HG03378 (cell line): ENCODE measurements around the gene PCNX2.

ENCODE experiments used
- ATAC-seq: cut with Tn5 transposase; IDR thresholded peaks from one replicate; pipeline ENCODE4 v1.9.1; 2021; ENCODE audit warnings: mild to moderate bottlenecking, moderate library complexity; ENCODE audit not compliant: unreplicated experiment

PCNX2 gene

DNA sequence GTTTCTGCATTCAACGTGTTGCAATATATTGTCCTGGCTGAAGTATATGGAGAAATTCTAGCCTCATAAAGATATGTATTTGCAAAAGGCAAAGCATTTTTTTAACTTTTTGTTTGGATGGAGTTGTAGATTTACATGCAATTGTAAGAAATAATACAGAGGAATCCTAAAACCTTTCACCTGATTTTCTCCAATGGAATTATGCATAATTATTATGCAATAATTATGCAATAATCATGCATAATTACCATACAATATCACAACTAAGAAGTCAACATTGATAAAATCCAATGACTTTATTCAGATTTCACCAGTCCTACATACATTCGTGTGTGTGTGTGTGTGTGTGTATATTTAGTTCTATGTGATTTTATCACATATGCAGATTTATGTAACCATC, 24.5 kb upstream of the PCNX2 start:
- no peak for ATAC-seq

DNA sequence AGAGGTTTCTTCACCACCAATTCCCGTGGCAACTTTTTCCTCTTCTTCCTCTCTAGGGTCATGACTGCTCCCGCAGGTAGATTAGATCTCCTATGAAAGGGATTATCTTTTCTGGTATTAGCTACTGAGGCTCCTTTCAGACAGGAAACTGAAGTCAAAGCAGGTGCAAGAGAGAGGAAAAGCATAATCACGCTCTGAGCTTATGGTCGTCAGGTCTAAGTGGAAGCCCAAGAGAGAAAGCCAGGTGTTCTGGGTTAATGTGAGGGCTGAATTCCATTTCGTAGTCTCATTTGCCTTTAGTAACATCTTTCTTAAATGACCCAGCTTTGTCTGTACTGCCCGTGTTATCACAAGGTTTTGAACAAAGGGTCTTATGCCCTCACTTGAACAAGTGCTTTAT, 23.7 kb upstream of the PCNX2 start:
- no peak for ATAC-seq

DNA sequence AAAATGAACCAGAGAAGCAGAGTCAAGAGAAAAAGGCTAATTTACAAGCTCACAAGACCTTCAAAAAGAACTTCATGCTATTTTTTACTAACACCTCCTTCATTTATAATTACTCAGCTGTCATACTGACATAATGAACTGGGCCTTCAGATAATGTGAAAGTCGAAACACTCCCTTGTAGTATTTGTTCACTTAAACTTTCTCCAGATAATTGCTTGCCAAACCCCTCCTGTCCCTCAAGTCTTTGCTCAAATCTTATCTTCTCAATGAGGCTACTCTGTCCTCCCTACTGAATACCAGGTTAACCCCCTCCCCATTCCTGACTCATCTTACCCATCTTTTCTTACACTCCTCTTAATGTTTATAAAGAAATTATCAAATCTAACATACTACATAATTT, 20.9 kb upstream of the PCNX2 start:
- ATAC-seq: no peak

- ATAC-seq: no peak
These were observed 20.3 kb upstream of the PCNX2 start for GRCh38 chr1:233315718-233316301.

DNA sequence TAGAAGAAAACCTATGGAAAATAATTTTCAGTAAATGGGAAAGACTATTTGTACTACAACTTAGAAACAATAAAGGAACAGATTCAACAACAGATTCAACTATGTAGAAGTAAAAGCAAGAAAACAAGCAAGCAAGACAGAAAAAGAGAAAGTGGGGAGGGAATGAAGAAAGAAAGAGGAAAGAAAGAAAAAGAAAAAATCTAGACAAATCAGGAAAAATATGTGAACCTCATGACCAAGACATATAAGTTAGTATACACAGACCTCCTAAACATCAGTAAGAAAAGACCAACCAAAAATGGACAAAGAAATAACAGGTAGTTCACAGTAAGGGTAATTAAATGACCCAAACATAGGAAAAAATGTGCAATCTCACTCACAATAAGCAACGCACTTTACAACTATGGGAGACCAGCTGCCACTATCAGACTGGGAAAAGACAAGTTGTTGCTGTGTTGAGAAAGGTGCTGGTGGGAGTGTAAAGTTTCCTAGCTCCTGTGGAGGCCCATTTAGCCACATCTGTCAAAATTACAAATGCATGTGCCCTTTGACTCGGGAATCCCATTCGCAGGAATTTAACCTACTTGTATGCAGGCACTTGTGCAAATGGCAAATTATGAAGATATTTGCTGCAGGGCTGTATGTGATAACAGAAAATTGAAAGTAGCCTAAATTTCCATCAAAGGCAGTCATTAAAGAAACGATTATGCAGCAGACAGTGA, 18.1 kb upstream of the PCNX2 start:
- no peak for ATAC-seq

DNA sequence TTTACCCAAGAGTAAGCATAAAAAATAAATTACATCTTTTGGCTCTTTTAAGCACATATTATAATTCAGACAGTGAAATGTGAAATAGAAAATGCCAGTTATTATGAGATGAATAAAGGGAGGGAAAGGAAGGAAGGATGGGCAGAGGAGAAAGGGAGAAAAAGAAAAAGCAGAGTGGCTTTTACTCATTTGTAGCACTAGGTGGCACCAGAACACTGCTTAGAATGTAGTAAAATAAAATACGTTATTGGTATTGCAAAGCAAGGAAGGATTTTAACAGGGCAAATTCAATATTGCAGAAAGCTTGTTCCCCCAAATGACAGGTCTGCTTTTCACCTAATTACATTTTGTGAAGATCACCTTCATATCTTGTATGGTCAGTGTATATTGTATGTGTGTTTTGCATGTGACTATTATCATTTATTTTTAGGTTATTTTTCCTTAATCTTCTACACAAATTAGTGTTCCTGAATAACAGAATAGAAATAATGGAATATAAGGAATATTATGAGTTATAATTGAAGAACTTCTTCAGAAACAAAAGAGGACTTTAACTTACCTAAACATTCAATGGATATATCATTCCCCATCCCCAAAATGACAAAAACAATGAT, 9.1 kb upstream of the PCNX2 start:
- no peak for ATAC-seq

DNA sequence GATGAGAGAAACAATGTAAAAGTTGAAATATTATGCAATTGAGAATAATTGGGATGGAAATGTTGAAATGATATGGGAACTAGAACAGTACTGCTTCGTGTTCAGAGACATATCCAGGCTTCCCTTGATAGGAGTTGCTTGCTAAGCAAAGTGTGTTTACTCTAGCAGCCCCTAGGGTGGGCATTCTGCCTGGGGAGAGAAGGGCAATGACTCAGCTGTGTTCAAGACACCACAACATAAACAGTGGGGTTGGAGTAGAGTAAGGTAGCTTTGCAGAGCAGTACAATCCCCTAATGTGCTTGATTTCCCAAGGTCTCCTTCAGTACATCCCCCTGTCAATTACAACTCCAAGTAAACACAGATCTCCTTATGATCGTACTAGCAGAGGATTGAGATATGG, 4.8 kb upstream of the PCNX2 start:
- ATAC-seq: no peak

DNA sequence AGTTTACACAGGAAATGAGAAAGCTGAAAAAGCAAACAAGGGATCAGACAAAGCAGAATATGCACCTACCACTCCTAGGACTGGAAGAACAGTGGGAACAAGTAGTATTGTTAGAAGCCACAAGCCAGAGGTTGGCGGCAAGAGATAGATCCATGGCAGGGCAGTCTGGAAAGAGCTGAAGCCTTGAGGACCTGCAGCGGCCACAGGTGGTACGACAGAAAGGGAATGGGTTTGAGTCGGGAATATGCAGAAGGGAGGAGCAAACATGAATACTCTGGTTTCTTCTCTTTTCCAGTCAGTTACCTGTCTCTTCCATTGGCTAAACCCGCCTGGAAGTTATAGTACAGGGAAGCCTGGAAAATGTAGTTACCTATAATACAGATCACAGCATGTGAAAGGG, 3.9 kb upstream of the PCNX2 start:
- ATAC-seq: no peak

- ATAC-seq: no peak
These were observed 424 bp upstream of the PCNX2 start for GRCh38 chr1:233295975-233296322.

DNA sequence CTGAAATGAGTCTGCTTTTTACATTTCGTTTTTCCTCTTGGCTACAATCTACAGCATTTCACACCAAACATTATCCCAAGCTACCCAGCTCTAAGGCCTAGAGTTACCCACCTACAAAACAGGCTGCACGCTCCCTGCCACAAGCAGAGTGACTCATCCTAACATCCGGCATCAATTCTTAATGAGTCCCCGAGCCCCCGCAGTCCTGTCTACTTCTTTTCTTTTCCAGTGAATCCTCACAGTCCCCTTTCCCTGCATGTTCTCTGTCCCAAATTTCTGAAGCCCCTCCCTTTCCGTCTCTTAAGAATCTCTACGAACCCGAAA, 650 bp downstream of the PCNX2 start:
- ATAC-seq: peak; percentile 49

- ATAC-seq: no peak
These were observed 1.7 kb downstream of the PCNX2 start for GRCh38 chr1:233293556-233294446.

DNA sequence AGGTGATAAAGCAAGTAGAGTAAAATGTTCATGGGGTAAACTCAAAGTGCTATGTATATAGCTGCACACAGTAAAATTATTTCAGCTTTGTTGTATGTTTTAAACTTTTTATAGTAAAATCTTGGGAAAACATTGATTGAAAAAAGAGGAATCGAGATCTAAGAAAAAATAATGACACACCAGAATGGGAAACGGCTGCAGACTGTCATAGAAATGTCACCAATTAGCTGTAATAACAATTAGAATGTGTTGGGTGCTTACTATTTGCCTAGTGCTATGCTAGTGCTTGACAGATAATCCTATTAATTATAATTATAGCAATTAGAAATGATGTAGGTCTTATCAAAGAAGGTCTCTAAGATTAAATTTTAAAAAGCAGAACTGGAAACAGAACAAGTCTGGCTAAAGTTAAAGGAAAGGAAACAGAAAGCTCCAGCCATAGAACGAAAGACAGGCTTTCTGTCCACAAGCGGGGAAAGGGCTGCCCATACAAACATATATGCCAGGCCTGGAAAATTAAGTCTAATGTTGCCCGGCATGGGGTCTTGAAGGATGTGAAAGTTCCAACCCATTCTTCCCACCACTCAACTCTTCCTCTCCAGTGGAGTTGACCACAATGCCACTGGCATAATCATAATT, 5.0 kb downstream of the PCNX2 start:
- no peak for ATAC-seq

GRCh38 chr1:233289676-233290075, 5.8 kb downstream of the PCNX2 start:
- ATAC-seq: no peak

GRCh38 chr1:233282582-233282886, 13.0 kb downstream of the PCNX2 start:
- ATAC-seq: no peak

DNA sequence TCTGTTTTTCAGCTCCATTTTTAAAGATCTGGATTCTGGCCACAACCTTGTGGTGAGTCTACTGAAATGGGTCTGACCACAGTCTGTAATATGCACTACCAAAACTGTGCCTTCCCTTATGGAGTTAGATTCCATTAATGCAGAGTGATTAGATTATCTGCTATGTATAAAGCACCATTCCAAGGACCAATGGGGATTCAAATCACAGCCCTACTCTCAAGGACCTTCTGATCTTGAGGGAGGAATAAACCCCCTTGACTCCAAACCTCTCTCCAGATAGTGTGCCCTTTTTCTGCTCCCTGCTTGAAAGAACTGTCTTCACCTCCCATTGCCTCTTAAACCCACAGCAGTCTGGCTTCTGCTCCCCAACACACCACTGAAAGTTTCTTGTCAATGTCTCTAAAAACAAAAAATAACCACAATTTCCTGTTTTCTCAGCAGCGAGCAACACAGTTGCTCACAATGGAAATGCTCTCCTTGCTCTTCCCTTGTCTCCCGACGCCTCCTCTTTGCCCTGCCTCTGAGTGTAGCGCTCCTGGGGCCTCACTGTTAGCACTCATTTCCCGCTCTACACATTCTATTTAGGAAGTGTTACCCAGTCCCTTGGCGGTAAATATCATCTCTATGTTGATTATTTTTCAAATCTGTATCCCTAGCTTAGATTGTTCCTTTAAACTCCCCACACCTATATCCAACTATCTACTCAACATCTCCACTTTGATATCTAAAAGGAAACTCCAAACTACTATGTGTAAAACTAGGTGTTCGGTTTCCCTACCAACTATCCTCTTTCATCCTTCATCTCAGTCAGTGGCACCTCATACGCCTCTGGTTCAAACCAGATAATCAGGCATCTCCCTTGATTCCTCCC, 13.6 kb downstream of the PCNX2 start:
- ATAC-seq: peak; percentile 93

DNA sequence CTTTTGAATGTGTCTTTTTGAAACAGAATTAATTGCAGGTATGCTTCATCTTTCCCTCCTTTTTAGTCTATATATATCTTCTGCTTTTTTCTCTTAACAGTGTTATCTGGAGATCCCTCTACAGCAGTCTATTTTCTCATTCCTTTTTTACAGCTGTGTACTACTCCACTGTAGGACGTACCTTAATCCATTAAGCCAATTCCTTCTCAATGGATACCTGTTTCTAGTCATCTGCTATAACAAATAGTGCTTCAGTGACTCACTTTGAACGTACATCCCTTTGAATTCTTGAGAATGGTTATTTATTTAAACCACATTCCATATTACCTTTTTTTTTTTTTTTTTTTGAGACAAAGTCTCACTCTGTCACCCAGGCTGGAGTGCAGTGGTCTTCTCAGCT, 15.6 kb downstream of the PCNX2 start:
- no peak for ATAC-seq

DNA sequence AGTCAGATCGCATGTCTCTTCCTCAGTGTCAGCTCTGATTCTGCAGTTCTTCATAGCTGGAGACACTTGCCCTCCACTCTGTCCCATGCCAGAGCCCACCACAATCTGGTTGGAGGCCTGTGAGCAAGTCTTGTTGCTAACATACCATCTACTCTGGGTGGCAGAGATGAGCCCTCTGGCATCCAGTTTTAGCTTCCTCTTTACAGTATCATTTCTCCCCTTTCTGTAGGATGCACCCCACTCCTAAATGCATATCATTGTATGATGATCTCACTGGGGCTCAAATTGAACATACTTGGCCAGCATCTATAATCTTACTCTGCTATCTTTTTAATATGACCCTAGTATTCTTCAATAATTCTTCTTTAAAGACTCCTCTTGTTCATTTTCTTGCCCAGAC, 16.9 kb downstream of the PCNX2 start:
- ATAC-seq: no peak

DNA sequence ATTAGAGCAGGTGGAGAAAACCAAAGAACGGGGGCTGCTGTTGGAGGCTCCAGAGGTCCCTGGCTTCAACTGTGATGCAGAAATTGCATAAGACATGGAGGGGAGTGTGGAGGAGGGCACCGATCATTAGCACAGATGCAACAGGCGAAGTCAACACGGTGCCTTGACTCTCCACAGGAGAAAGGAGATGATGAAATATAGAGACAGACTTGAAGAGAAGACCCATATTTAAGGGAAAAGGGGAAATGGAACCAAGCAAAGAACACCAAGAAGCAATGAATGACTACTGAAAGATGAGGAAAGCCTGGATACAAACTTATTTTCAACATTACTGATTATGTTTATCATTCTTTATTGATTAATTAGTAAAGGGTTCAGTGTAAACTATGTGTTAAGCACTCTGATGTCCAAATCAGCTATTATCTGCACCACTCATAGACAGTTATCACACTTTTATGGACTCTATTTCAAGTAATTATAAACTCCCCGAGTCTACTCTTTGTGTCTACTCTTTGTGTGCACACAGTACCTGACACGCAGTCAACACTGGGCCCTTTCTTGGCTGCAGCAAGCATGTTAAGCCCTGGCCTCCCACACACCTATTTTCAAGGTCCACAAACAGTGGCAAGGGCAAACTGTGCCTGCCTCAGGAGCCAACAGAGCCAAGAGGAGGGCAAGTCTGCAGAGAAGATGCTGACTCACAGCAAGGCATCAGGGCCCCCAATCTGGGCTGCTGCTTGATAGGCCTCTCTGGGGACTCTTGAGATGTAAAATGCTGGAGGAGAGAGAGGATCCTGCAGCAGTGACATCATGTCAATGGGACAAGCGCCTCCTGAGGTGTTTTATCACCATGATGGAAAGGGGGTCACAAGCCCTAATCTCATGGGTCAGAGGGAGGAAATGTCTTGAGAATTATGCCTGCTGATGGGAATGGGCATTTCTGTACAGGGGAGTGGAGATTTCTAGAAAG, 17.6 kb downstream of the PCNX2 start:
- no peak for ATAC-seq

DNA sequence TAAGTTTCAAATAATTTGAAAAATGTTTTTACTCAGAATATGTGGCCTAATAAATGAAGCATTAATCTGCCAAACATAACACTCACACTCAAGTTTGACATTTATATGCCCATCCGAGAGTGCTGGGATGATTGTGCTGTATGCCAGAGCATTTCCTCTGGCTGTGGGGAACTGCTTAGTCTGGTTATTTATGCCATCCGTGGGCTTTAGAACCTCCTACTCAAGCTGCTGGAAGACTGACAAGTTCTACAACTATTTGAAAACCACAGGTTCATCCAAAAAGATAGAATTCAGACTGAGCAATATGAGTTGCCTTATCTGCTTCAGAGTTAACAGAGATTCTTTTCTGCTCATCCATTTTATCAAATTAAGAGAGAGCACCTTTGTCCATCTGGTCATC, 25.9 kb downstream of the PCNX2 start:
- ATAC-seq: no peak
